GM21447 (cell line): Measurements from ENCODE around the gene IRS4.

Source experiments
- ATAC-seq: cut with Tn5 transposase; IDR thresholded peaks from one replicate; pipeline ENCODE4 v1.9.1; 2021; ENCODE audit not compliant: unreplicated experiment

The IRS4 gene

DNA sequence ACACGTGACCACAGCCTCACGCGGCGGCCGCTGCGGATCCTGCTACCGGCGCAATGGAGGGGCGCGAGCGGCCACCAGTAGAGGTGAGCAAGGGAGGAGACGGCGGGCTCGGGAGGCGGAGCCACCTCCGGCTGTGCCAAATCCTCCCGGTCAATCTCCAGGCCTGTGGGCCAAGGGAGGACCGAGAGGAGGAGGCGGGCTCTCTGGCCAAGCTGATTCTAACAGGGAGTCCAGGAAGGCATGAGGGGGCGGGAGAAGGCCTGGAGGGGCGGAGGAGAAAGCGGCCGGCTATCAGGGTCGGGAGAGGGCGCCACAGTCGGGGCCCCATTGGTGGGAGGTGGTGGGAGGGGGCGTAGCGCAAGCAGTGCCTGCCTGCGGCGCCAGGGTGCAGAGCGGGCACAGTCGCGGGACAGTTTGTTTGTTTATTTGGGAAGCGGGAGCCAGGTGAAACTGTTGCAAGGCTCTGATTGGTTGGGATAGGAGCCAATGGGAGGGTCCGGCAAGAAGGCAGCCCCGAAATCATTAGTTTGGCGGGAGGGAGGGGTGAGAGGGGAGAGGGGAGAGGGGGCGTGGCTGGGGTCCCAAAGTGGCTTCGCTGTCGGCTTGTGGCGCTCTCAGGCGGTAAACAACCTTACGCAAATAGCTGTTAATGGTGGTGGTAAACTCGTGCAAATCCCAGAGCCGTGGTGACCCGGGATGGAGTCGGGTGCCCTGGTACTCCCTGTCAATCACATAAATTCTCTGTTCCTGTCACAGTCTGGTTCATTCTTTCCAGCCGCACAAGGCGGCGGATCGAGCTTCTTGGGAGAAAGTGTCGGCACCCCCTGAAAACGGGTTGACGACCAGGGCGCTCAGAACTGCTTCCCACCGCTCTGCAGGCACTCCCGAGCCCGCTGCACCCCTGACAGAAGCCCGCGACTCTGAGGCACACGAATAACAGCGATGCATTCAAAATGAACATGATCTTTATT is at the start of gene IRS4:
IRS4 (minus strand) TSS at position 55 of the 971 bp plus-strand sequence.
- ATAC-seq: no peak

DNA sequence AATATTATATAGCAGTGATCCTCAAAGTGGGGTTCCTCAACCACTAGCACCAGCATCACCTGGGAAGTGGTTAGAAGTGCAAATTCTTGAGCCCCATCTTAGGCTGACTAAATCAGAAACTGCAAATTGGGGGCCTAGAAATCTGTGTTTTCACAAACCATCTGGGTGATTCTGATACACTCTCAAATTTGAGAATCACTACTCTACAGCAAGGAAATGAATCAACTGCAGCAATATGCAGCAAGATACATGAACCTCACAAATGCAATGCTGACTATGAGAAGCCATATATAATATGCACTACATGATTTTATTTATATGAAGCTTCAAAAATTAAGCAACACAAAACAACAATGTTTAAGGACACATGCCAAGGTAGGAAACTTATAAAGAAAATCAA is 36.2 kb upstream of the IRS4 start:
- ATAC-seq: no peak

DNA sequence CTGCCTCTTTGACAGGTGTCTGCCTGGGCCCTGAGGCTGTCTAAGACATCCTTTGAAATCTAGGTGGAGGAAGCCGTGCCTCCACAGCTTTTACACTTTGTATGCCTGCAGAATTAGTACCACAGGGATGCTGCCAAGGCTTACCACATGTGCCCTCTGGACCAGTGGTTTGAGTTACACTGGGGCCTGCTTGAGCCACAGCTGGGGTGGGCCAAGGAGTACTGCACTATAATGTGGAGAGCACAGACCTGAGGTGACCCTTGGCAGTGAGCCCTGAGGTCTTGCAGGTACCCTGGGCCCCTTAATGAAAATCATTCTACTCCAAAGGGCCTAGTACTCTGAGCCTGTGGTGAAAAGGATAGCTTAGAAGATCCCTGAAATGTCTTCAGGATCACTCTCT is 27.2 kb upstream of the IRS4 start:
- ATAC-seq: no peak

DNA sequence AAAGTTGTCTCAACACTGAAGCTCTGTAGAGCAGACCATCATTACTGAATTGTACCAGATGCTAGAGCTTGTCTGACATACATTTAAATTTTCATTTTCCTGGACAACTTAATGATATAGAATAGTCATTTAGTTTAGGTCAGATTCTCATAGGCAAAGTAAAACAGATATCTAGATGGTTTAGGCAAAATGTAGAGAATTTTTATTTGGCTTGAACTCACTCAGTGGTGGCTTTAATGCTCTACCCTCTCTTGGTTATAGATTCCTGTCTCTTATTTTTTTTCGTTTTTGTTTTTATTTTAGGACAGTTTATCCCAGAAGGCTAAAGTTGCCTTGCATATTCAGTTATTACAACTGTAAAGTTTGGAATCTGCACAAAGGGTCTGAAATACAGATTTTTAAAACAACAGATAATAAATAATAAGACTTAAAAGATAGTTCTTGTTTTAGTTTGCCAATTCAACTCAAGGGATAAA is 4.0 kb upstream of the IRS4 start:
- ATAC-seq: no peak

DNA sequence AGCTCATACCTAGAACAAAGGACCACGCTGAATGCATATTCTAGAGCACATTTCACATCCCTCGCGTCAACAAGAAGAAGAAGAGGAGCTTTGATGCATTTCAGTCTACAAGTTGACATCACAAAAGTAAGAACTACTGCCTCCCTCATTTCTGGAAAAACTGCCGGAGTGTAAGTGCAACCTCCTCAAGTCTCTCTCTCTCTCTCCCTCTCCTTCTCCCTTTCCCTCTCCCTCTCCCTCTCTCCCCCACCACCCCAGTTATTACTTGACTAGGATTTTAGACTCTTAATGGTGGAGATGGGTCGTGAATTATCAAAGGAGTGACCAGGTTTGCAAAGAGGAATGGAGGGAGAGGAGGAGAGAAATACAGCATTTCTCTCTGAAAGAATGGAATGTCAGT is 1.4 kb upstream of the IRS4 start:
- no peak for ATAC-seq

DNA sequence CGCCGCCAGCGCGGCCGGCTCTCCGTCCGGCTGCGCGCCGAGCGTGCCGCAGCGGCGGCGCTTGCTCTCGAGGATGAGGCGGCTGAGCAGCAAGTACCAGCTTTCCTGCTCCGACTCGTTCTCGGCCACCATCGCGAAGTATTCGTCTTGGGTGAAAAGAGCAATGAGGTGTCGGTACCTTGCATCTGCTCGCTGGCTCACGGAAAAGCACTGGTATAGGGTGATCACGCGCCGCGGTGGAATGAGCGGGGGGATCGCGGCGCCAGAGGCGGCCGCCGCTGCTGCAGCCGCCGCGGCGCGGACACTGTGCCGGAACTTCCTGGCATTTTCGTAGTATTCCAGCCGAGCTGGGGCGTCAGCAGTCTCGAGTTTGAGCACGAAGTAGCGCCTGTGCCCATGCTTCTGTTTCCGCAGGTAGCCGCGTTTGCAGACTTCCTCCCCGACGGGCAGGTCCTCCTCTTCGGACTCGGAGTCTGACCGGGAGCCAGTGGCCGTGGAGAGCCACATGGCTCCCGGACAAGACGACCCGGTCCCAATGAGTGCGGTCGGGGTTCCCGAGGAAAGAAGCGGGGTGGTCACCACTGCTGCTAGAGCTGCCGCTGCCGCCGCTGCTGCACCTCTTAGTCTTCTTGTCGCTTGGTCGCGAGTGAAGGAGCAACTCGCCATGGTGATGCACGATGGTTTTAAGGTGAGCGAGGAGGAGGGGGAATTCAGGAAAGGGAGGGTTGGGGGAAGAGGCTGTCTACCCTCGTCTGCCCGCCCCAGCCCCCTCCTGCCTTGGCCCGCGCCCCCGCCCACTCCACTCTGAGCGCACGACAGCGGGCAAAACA is 469 bp downstream of the IRS4 start:
- no peak for ATAC-seq

DNA sequence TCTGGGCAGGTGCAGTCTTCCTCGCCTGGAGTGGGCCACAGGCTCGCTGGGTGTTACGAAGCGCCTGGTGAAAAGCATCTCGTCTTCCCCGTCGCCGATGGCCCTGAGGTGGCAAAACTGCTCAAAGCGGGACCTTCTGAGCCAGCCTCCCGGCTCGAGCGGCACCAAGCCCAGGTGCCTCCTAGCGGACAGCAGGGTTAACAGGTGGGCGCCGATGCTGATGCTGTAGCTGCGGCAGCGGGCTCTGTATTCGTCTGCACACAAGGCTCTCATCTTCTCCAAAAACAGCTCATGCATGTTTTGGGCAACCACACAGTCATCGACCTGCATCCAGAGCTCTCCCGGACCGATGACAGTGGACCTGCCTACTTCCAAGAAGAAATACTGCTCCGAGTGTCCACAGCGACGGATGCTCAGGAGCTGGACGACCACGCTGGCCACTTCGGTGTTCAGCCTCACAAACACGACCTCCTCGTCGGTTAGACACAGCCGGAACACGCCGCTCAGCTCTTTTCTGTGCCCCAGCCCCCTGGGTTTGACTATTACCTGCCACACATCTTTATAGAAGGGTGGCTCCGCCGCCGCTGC is 1.2 kb downstream of the IRS4 start:
- no peak for ATAC-seq

DNA sequence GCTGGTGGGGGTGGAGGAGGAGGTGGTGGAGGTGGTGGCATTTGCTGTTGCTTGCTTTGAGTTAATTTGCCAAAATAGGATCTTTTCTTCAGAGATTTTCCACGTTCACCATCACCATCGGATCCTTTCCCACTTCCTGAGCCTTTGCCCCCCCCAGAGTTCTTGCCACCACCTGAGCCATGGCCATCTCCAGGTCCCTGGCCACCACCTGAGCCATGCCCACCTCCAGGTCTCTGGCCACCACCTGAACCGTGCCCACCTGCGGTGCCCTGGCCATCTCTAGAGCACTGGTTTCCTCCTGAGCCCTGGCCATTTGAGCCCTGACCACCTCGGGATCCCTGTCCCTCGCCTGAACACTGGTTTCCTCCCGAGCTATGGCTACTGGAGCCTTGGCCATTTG is 1.9 kb downstream of the IRS4 start:
- no peak for ATAC-seq

DNA sequence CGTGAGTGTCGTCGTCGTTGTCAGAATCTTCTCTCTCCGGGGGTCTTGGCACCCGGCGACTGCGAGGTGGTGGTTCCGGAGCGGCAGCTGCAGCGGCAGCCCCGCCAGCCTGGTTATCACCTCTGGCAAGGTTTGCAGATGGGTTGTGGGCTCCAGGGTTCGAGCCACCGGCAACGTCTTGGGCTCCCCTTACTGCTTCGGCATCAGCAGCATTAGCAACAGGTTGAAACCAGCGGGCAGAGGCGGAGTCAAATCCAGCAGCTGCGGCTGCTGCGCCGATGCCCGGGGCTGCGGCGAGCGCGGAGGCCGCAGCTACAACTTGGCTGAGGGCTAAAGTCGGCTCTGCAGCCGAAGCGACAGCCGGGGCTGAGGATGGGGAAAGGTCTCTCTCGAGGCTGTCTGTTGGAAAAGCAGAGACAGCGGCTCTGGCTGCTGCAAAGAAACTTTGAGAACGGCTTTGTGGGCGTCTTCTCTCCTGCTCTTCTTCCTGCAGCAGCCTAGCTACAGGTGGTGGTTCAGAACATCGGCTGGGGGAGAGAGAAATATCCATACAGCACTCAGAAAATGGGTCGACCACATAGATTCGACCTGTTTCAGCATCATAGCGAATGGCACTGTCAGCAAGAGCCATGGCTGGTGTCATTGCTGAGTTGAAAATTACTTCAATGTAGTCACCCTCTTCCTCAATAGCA is 3.6 kb downstream of the IRS4 start:
- ATAC-seq: no peak

DNA sequence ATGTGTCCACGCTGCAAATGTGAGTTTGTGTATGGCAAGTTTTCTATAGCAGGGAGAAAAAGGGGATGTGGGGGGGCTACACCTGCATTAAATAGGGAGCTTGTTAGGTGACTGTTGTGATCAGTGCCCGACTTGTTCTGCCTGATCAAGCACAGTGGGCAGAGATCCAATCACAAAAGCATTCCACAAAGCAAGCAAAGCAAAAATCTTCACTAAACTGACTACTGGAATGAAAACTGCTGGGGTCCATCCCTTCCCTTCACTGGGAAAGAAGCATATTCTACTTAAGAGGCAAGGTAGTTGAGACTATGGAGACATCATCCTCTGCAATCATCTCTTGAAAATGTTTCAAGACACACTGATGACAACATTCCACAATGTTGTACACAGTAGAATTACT is 5.2 kb downstream of the IRS4 start:
- ATAC-seq: no peak

DNA sequence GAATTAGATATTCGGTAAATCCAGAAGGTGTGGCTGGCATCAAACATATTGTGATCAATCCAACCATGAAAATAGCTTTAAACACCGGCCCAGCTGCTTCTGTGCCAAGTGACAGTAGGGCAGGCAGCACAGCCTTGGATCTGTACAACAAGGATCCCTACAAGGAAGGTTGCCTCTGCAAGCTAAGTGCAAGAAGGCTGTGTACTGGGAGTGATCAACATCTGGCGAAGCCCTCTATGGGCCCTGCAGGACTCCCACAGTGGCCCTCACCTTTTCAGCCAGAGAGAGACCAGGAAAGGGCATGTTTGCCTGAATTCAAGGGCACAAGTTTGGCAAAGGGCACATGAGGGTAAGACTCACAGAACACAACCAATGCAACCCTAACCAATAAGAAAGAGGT is 9.6 kb downstream of the IRS4 start:
- no peak for ATAC-seq

DNA sequence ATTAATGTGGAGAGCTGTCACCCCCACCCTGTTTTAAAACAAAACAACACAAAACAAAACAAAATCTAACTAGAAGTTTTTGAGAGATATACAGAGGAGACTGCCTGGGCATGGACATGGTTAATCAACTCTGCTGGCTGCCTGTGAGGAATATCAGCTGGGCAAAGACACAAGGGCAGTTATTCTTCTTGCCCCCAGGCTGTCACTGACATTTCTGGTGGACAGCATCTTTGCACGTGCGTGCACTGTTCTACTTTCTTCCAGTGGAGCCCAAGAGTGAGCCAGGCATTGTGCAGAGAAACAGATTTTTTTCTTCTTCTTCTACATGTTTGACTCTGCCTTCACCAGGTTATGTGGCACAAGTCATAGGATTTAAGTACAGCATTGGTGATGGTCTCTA is 13.8 kb downstream of the IRS4 start:
- ATAC-seq: no peak

DNA sequence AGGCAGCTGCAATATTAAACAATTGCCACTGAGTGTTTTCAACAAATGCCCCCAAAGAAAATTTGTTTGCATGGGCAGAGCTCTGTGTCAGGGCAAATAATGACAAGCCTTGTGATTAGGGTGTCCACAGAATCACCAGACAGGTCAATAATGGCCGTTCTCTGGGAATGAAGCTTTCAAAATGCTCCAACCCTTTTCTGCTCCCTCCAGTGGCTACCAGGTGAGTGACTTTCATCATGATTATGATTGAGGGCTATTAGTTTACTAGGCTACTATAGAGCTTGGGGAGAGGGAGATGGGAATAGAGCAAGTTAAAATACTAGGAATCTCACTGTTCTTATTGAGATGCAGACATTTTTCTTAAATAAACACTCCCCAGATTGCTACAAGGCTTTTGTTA is 23.5 kb downstream of the IRS4 start:
- no peak for ATAC-seq

DNA sequence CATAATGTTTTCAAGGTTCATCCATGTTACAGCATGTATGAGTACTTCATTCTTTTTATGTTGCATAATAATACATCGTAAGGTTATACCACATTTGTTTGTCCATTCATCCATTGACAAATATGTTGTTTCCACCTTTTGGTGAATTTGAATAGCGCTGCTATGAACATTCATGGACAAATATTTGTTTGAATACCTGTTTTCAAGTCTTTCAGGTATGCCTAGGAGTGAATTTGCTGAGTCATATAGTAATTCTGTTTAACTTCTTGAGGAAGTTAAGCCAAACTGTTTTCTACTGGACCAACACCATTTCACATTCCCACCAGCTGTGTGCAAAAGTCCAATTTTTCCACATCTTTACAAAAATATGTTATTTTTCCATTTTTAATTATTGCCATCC is 31.5 kb downstream of the IRS4 start:
- no peak for ATAC-seq

DNA sequence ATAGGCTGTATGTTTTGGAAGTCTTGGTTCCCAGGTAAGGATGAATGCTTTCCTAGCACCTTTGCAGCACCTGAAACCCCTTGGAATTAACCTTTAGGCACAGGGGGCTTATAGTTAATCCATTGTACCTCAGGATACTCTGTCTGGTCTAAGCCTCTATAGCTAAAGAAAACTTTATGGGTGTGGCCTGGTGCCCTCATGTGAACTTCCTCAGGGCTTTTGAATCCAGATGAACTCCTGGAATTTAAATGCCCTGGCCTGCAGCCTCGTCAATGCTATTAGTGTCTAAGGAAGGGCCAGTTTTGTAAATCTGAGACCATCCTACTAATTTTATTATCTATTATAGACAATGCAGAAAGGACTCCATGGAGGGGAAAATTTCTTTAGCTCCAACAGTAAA is 33.8 kb downstream of the IRS4 start:
- no peak for ATAC-seq

DNA sequence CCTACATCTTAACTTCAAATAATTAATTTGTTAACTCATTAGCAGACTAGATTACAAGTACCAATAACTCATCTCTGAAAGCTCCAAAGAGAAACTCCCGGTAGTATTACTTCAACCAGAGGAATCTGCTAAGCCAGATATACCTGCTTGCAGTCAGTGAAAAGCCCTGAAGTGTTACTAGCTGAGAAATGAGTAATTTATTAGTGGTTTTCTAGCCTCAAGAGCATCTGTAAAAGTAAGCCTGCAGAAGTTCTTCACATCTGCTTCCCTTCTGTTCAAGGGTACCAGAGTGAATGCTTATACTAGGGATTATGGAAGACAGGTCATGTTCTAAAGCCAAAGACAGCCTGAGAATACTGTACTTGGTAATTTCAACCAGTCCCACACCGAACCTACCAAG is 34.7 kb downstream of the IRS4 start:
- ATAC-seq: no peak

DNA sequence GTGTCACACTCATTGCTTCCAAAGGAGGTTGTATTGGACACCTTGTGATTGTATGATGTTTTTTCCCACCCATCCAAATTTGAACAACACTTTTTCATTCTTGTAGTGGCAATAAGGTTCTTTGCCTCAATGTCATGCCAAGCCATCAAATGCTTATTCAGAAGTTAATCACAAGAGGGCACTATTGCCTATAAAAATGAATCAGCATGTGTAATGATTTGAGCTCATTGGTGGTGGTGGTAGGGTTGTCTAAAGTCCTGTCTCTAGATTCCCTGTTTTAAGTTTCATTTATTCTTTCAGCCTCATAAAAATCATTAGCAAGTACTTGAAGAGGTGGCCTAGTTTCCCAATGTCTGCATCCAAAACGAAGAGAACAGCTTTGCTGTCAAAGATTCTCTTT is 37.0 kb downstream of the IRS4 start:
- no peak for ATAC-seq

DNA sequence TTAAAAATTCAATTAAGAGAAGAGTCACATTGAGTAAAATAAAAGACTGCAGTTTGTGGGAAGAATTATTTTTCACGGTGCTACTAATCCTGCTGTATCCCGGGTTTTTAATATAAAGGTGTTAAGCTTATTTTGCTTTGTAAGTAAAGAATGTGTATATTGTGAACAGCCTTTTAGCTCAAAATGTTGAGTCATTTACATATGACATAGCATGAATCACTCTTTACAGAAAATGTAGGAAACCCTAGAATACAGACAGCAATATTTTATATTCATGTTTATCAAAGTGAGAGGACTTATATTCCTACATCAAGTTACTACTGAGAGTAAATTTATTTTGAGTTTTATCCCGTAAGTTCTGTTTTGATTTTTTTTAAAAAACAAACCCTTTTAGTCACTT is 39.7 kb downstream of the IRS4 start:
- ATAC-seq: no peak
